AG04450 (cell line): ENCODE data around the gene PLA2G2D. TPM values are rescaled to one million over a fixed set of nuclear protein-coding genes. Genes with fewer than 3 reads are reported as not detected.

Source experiments
- CTCF ChIA-PET: fragments of 300-600, 350-600 bp; formaldehyde crosslinking; extraction: SDS; loops from one replicate; lab custom pipeline; 2022; ENCODE audit warnings: antibody characterized with exemption, inconsistent platforms; lab: Charles Lee
- POLR2A ChIA-PET: fragments of 350-600 bp; formaldehyde crosslinking; extraction: SDS; loops from one replicate; lab custom pipeline; 2021; ENCODE audit warnings: antibody characterized with exemption, inconsistent platforms; lab: Yijun Ruan, JAX
- DNase-seq: peaks from one replicate; pipeline ENCODE4 v3.0.0-alpha.2; 2011; ENCODE audit warnings: low read depth, low spot score
- H3K27ac ChIP-seq: one replicate; pipeline ENCODE4 v1.5.1; 2012; ENCODE audit warnings: low read depth, low read length, control low read depth
- H3K27me3 ChIP-seq: one replicate; pipeline ENCODE4 v1.6.0; 2012; ENCODE audit warnings: low read length; ENCODE audit not compliant: control insufficient read depth, insufficient read depth
- H3K4me3 ChIP-seq: 2 replicates; pipeline ENCODE4 v1.5.1; 2011; ENCODE audit warnings: mild to moderate bottlenecking, low read depth, low read length, control low read depth
- H3K9me3 ChIP-seq: 2 replicates; pipeline ENCODE4 v1.5.1; 2012; ENCODE audit warnings: low read length; ENCODE audit not compliant: control insufficient read depth, insufficient read depth
- polyA plus RNA-seq: library from polyadenylated mRNA; depleted of rRNA; stranded (reverse); fragments of >200 nt; gene quantifications from 2 replicates; pipeline ENCODE4 v1.2.3, GENCODE V29; 2011
- TF ChIP-seq, protein P1 (sequence below): IDR thresholded peaks from 2 replicates; pipeline ENCODE4 v1.5.1; 2011; ENCODE audit warnings: low read depth, low read length, control low read depth, inconsistent platforms

PLA2G2D gene
- polyA plus RNA-seq, 1 experiment: not detected

- H3K9me3 ChIP-seq: no peaks in the 10 kb centered on the region
- ChIA-PET POLR2A (no interaction called here), CTCF (interaction anchor here (0.6 to 0.7 kb wide), 2 partner anchors 227 to 385 kb away, joined by 3 read pairs; partner anchors contain the start of gene OTUD3)
- TF ChIP-seq, protein P1, sequence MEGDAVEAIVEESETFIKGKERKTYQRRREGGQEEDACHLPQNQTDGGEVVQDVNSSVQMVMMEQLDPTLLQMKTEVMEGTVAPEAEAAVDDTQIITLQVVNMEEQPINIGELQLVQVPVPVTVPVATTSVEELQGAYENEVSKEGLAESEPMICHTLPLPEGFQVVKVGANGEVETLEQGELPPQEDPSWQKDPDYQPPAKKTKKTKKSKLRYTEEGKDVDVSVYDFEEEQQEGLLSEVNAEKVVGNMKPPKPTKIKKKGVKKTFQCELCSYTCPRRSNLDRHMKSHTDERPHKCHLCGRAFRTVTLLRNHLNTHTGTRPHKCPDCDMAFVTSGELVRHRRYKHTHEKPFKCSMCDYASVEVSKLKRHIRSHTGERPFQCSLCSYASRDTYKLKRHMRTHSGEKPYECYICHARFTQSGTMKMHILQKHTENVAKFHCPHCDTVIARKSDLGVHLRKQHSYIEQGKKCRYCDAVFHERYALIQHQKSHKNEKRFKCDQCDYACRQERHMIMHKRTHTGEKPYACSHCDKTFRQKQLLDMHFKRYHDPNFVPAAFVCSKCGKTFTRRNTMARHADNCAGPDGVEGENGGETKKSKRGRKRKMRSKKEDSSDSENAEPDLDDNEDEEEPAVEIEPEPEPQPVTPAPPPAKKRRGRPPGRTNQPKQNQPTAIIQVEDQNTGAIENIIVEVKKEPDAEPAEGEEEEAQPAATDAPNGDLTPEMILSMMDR: no peak
- H3K27ac ChIP-seq: no peak overlapping the region
- peaks cover 23% of the 10 kb centered on the region for H3K27me3 ChIP-seq
- no peak overlapping the region for H3K4me3 ChIP-seq
- no peak for DNase-seq
Measured at GRCh38 chr1:20109223-20109856, 10.0 kb downstream of the PLA2G2D start.

DNA sequence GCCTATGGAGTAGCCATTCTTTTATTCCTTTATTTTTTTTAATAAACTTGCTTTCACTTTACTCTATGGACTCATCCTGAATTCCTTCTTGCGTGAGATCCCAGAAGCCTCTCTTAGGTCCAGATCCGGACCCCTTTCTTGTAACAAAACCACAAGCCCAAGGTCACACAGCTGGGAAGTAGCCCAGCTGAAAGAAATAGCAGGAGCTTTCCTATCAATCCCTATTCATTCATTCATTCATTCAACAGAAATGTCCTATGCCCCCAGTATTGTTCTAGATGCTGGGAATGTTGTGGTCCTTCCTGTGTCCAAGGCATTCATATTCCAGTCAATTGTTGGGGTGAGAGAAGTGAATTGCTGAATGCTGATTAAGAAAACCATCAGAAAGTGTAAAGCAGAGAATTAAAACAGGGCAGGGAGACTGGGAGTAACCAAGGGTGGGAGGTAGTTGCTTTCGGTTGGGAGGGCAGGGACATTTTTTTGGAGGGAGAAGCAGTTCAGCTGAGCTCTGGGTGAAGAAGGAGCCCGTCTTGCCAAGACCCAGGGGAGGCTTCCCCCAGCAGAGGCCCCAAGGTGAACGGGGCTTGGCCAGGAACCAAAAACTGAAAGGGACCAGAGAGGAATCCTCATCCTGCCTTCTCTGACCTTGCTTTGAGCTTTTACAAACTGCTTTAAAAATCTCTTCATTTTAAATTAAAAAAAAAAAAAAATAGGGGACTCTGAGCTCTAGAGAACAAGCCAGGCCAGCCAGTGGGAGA, 10.8 kb downstream of the PLA2G2D start:
- TF ChIP-seq, protein P1: no peak
- no peak for DNase-seq
- ChIA-PET CTCF (interaction anchor here (0.6 to 0.7 kb wide), 2 partner anchors 227 to 385 kb away, joined by 3 read pairs; partner anchors contain the start of gene OTUD3), POLR2A (no interaction called here)
- Histone ChIP-seq H3K27me3 (peaks cover 19% of the 10 kb centered on the region), H3K4me3 (no peak overlapping the region), H3K27ac (no peak overlapping the region), H3K9me3 (no peaks in the 10 kb centered on the region)

DNA sequence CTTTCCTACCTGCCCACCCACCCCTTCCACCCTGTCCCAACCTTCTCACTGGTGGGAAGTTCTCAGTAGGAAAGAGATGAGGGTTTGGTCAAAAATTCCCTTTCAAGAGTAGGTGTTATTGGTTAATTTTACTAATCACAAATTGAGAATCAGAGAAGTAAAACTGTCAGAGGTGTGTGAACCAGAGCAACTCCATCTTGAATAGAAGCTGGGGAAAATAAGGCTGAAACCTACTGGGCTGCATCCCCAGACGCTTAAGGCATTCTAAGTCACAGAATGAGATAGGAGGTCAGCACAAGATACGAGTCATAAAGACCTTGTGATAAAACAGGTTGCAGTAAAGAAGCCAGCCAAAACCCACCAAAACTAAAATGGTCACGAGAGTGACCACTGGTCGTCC, 11.5 kb downstream of the PLA2G2D start:
- no peak for DNase-seq
- POLR2A ChIA-PET: no interaction called here
- Histone ChIP-seq H3K27me3 (peaks cover 11% of the 10 kb centered on the region), H3K27ac (no peak overlapping the region), H3K9me3 (no peaks in the 10 kb centered on the region), H3K4me3 (no peak overlapping the region)
- CTCF ChIA-PET: no interaction called here
- TF ChIP-seq, protein P1: no peak

GRCh38 chr1:20107351-20107750, 12.0 kb downstream of the PLA2G2D start:
- DNase-seq: no peak
- H3K27ac ChIP-seq: no peak overlapping the region
- ChIA-PET CTCF (no interaction called here), POLR2A (no interaction called here)
- peaks cover 11% of the 10 kb centered on the region for H3K27me3 ChIP-seq
- no peak overlapping the region for H3K4me3 ChIP-seq
- TF ChIP-seq, protein P1: no peak
- H3K9me3 ChIP-seq: no peaks in the 10 kb centered on the region

DNA sequence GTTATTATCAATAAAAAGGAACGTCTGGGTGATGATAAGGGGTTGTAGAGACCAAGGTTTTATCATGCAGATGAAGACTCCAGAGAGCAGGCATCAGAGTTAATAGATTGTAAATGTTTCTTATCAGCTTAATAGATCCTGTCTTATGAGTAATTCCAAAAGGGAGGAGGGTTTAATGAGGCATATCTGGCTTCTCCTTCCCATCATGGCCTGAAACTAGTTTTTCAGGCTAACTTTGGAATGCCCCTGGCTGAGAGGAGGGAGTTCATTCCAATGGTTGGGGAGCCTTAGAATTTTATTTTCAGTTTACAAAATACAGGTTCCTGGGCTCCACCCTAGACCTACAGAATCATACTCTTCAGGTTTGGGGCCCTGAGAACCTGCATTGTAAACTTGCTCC, 13.5 kb downstream of the PLA2G2D start:
- Histone ChIP-seq H3K9me3 (no peaks in the 10 kb centered on the region), H3K27me3 (peaks cover 14% of the 10 kb centered on the region), H3K27ac (no peak overlapping the region), H3K4me3 (no peak overlapping the region)
- TF ChIP-seq, protein P1: no peak
- no peak for DNase-seq
- CTCF ChIA-PET: no interaction called here
- POLR2A ChIA-PET: no interaction called here
